ENCODE measurements around the gene FAM131A.

- TF ChIP-seq, protein P1, sequence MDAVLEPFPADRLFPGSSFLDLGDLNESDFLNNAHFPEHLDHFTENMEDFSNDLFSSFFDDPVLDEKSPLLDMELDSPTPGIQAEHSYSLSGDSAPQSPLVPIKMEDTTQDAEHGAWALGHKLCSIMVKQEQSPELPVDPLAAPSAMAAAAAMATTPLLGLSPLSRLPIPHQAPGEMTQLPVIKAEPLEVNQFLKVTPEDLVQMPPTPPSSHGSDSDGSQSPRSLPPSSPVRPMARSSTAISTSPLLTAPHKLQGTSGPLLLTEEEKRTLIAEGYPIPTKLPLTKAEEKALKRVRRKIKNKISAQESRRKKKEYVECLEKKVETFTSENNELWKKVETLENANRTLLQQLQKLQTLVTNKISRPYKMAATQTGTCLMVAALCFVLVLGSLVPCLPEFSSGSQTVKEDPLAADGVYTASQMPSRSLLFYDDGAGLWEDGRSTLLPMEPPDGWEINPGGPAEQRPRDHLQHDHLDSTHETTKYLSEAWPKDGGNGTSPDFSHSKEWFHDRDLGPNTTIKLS (IDR thresholded peaks at IDR 0.05; ENCODE audit: borderline replicate concordance, low read depth), result no peak
- TF ChIP-seq PREB (CRISPR knock-in tag; IDR thresholded peaks at IDR 0.05), result no peak
- no peak for TF ChIP-seq YY1 (IDR thresholded peaks at IDR 0.05; ENCODE audit: borderline replicate concordance in 1 of 3, control insufficient read depth in 1 of 3, extremely low read depth in 1 of 3, insufficient read depth in 3 of 3, insufficient read length in 1 of 3, insufficient replicate concordance in 2 of 3, low read depth in 1 of 3, low read length in 2 of 3)
- no peak for TF ChIP-seq NR2F6 (CRISPR knock-in tag; IDR thresholded peaks at IDR 0.05)
- TF ChIP-seq CHD2 (IDR thresholded peaks at IDR 0.05; ENCODE audit: low read depth, low read length), result no peak
Observed at GRCh38 chr3:184291738-184292445, 45.5 kb upstream of the FAM131A start.
